ENCODE data around the gene RIMS3. TPM values are rescaled to one million over a fixed set of nuclear protein-coding genes. Genes with fewer than 3 reads are reported as not detected.
A peak's percentile ranks its signal among the peaks of the same experiment; 100 is the strongest.

Gene RIMS3
- total RNA-seq, 2 experiments from 2014 or later, result 3.0 to 3.9 TPM

- ATAC-seq, result no peak
Observed at GRCh38 chr1:40638097-40639036, 27.1 kb downstream of the RIMS3 start.

GRCh38 chr1:40637470-40638007 lies 27.9 kb downstream of the RIMS3 start:
- H3K9me3 Mint-ChIP-seq, result peaks cover 2% of the 10 kb centered on the region
- peaks cover 23% of the 10 kb centered on the region for H3K4me1 Mint-ChIP-seq (ENCODE audit: low read depth)
- no peaks in the 10 kb centered on the region for H3K36me3 Mint-ChIP-seq (ENCODE audit: low read depth)
- intact Hi-C loops (cut with micrococcal nuclease), result no loop called here
- ChIA-PET POLR2A (no interaction called here), CTCF (interaction anchor here (1.3 kb wide), 1 partner anchor 46 kb away, joined by 3 read pairs; no protein-coding TSS in a partner anchor)
- no peak for TF ChIP-seq CTCF (IDR thresholded peaks at IDR 0.05)
- H3K27ac Mint-ChIP-seq, result no peak overlapping the region
- peak; percentile 55 for ATAC-seq
- DNase-seq, result no peak
- no peaks in the 10 kb centered on the region for H3K27me3 Mint-ChIP-seq
- H3K4me3 Mint-ChIP-seq, result no peak overlapping the region

More at GRCh38 chr1:40638097-40639036, 27.1 kb downstream of the RIMS3 start:
- Mint-ChIP-seq H3K36me3 (ENCODE audit: low read depth) (no peaks in the 10 kb centered on the region), H3K4me1 (ENCODE audit: low read depth) (peaks cover 23% of the 10 kb centered on the region), H3K27me3 (no peaks in the 10 kb centered on the region), H3K27ac (no peak overlapping the region), H3K4me3 (no peak overlapping the region), H3K9me3 (peaks cover 2% of the 10 kb centered on the region)
- intact Hi-C loops (cut with micrococcal nuclease), result no loop called here
- POLR2A ChIA-PET, result interaction anchor here (0.8 kb wide), 1 partner anchor 9 kb away, joined by 3 read pairs; no protein-coding TSS in a partner anchor
- no peak for TF ChIP-seq CTCF (IDR thresholded peaks at IDR 0.05)
- DNase-seq, result no peak
- CTCF ChIA-PET, result interaction anchor here (1.2 to 1.3 kb wide), 2 partner anchors 26 to 45 kb away, joined by 3 read pairs; no protein-coding TSS in a partner anchor

GRCh38 chr1:40636777-40637176 lies 28.7 kb downstream of the RIMS3 start:
- ChIA-PET POLR2A (interaction anchor here (0.6 kb wide), 1 partner anchor 27 kb away, joined by 3 read pairs; no protein-coding TSS in a partner anchor), CTCF (no interaction called here)
- peaks cover 23% of the 10 kb centered on the region for H3K4me1 Mint-ChIP-seq (ENCODE audit: low read depth)
- no peak overlapping the region for H3K27ac Mint-ChIP-seq
- no peaks in the 10 kb centered on the region for H3K36me3 Mint-ChIP-seq (ENCODE audit: low read depth)
- DNase-seq (no peak), ATAC-seq (no peak)
- no peaks in the 10 kb centered on the region for H3K27me3 Mint-ChIP-seq
- intact Hi-C loops (cut with micrococcal nuclease), result no loop called here
- TF ChIP-seq CTCF (IDR thresholded peaks at IDR 0.05), result no peak
- peaks cover 2% of the 10 kb centered on the region for H3K9me3 Mint-ChIP-seq
- no peak overlapping the region for H3K4me3 Mint-ChIP-seq

- ATAC-seq (no peak), DNase-seq (no peak)
- H3K4me1 Mint-ChIP-seq (ENCODE audit: low read depth), result peaks cover 22% of the 10 kb centered on the region
- H3K4me3 Mint-ChIP-seq, result no peak overlapping the region
- intact Hi-C loops (cut with micrococcal nuclease), result no loop called here
- POLR2A ChIA-PET, result interaction anchor here (0.6 kb wide), 1 partner anchor 26 kb away, joined by 3 read pairs; no protein-coding TSS in a partner anchor
- H3K36me3 Mint-ChIP-seq (ENCODE audit: low read depth), result no peaks in the 10 kb centered on the region
- peaks cover 2% of the 10 kb centered on the region for H3K9me3 Mint-ChIP-seq
- H3K27me3 Mint-ChIP-seq, result no peaks in the 10 kb centered on the region
- TF ChIP-seq CTCF (IDR thresholded peaks at IDR 0.05), result no peak
- CTCF ChIA-PET, result no interaction called here
- H3K27ac Mint-ChIP-seq, result no peak overlapping the region
Observed at GRCh38 chr1:40635763-40636500, 29.6 kb downstream of the RIMS3 start.

All from activated CD8-positive, alpha-beta T cell treated with anti-CD3 and anti-CD28 coated beads for 36 hours (primary cell).